ENCODE measurements around the gene NEK1.
A peak's percentile ranks its signal among the peaks of the same experiment; 100 is the strongest.

The NEK1 gene

DNA sequence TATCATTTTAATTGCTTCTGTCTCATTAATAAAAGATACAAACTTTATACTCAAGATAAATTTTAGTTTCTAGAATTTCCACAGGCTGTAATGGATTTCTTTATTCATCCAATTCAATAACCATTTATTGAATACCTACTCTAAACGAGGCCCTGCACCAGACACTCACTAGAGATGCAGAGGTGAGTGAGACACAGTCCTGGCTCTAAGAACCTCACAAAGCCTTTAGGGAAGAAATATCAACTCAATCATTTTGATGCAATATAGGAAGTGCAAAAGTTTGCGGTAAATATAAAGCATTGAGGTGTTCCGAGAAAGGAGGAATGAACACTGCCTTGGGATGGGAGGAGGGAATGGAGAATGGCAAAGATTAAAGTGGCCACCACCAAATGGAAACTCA is 260.0 kb downstream of the NEK1 start:
- no peak for DNase-seq

- no peak for DNase-seq
Measured at GRCh38 chr4:169351872-169352271, 260.5 kb downstream of the NEK1 start.

- DNase-seq: no peak
Measured at GRCh38 chr4:169348541-169348940, 263.8 kb downstream of the NEK1 start.

GRCh38 chr4:169346840-169347239 is 265.5 kb downstream of the NEK1 start:
- DNase-seq: no peak

DNA sequence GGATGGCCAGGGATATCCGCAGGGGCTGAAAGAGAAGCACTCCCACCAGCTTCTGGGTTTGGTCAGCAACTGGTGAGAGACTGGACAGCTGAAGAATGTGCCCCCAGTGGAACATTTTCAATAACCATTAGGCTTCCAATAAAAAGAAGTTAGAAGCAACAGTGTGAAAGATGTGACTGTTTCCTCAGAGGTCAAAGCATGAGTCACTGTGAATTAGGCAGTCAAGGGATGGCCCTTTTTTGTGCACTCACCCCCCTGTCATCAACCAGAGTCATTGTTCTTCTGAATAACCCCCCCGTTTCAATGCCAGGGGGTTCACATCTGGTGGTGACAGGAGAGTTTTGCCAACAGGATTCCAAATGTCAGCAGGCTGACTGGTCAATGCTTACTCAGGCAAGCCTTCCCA is 267.1 kb downstream of the NEK1 start:
- peak; percentile 80 for DNase-seq

Data from HCEC 1CT (cell line).